DOHH2 (cell line): ENCODE data around the gene KIF22.

Experiments used
- H3F3A ChIP-seq: fragments of 200-600 bp; sonication (generic), shearing (Covaris generic); 2 replicates; pipeline ENCODE4 v1.6.0; 2016; ENCODE audit warnings: antibody characterized with exemption, mild to moderate bottlenecking; ENCODE audit not compliant: control insufficient read depth, insufficient read depth
- H3K27ac ChIP-seq: fragments of 200-600 bp; sonication (generic); 2 replicates; pipeline ENCODE4 v1.5.1; 2014; ENCODE audit warnings: low read depth, mild to moderate bottlenecking, low read length, moderate library complexity
- H3K27me3 ChIP-seq: fragments of 200-600 bp; sonication (generic); 2 replicates; pipeline ENCODE4 v1.6.1; 2014; ENCODE audit warnings: mild to moderate bottlenecking, low read length, mixed read lengths; ENCODE audit not compliant: control insufficient read depth
- H3K36me3 ChIP-seq: fragments of 200-600 bp; sonication (generic); 2 replicates; pipeline ENCODE4 v1.6.1; 2014; ENCODE audit warnings: mild to moderate bottlenecking, low read length, moderate library complexity, mixed read lengths; ENCODE audit not compliant: control insufficient read depth
- H3K4me1 ChIP-seq: fragments of 200-600 bp; sonication (generic); 2 replicates; pipeline ENCODE4 v1.6.1; 2014; ENCODE audit warnings: mild to moderate bottlenecking, low read length, mixed read lengths; ENCODE audit not compliant: control insufficient read depth
- H3K4me2 ChIP-seq: fragments of 200-600 bp; sonication (generic); 2 replicates; pipeline ENCODE4 v1.6.0; 2014; ENCODE audit warnings: mild to moderate bottlenecking, low read length, moderate library complexity
- H3K4me3 ChIP-seq: fragments of 200-600 bp; sonication (generic); 2 replicates; pipeline ENCODE4 v1.5.1; 2014; ENCODE audit warnings: mild to moderate bottlenecking, low read length, mixed read lengths
- H3K79me2 ChIP-seq: fragments of 200-600 bp; sonication (generic); 2 replicates; pipeline ENCODE4 v1.6.1; 2014; ENCODE audit warnings: mild to moderate bottlenecking, low read length, mixed read lengths; ENCODE audit not compliant: control insufficient read depth
- H3K9me2 ChIP-seq: fragments of 200-600 bp; sonication (generic); replicated peaks from 2 replicates; pipeline ENCODE4 v1.6.1; 2014; ENCODE audit warnings: mild to moderate bottlenecking, low read length, mixed read lengths; ENCODE audit not compliant: control insufficient read depth
- H3K9me3 ChIP-seq: fragments of 200-600 bp; sonication (generic); 2 replicates; pipeline ENCODE4 v1.6.1; 2014; ENCODE audit warnings: antibody characterized with exemption, low read length, mixed read lengths; ENCODE audit not compliant: control insufficient read depth, insufficient read depth
- H4K20me1 ChIP-seq: fragments of 200-600 bp; sonication (generic); 2 replicates; pipeline ENCODE4 v1.6.0; 2014; ENCODE audit warnings: low read depth, mild to moderate bottlenecking, antibody characterized with exemption, low read length, moderate library complexity; ENCODE audit not compliant: control insufficient read depth, insufficient read depth
- EZH2phosphoT487 ChIP-seq: fragments of 200-600 bp; sonication (generic); IDR thresholded peaks from 2 replicates; pipeline ENCODE4 v1.6.1; 2017; ENCODE audit warnings: borderline replicate concordance, mild to moderate bottlenecking, antibody characterized with exemption, low read length, moderate library complexity, mixed read lengths
- TF ChIP-seq, protein P1 (sequence below): fragments of 200-600 bp; sonication (generic); IDR thresholded peaks from one replicate; pipeline ENCODE4 v1.5.1; 2014; ENCODE audit warnings: antibody characterized with exemption, mild to moderate bottlenecking, low read depth, low read length; ENCODE audit not compliant: poor library complexity, severe bottlenecking

The KIF22 gene

DNA sequence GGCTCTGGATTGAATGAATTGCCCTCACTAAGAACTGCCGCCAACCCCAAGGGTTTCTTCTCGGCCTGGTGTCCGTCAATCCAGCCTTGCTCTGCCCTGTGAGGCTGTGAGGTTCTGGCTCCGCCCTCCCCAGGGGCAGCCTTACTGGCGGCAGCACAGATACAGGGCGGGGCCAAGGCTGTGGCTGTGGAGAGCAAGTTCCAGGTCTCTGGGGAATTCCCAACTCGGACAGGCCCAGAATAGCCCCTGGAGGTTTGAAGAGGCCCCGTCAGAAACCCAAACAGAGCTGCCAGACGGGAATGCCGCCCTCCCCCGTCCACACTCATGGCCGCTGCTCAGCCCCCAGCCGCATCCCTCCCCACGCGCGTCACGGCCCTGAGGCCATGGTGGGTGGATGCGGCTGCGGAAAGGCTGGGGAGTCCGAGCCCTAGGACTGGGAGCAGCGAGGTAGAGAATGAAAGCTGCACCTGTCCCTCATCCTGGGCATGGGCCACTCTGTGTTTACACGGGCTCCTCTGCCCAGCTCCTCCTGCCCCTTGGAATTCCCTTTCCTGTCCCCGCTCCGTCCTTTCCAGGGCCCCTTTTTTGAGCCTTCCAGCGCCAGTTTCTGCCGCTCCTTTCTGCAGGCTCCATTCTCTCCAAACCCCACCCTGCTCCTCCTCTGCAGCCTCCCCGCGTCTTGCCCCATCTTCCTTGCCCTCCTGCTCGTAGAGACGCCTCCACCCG, 20.8 kb downstream of the KIF22 start:
- H3K9me2 ChIP-seq, result no peaks in the 10 kb centered on the region
- peak overlapping the region; percentile 97 for H3K4me2 ChIP-seq
- peak overlapping the region; percentile 97 for H3K4me3 ChIP-seq
- peaks cover 72% of the 10 kb centered on the region for H3K4me1 ChIP-seq
- H3F3A ChIP-seq, result peaks cover 13% of the 10 kb centered on the region
- H4K20me1 ChIP-seq, result peaks cover 24% of the 10 kb centered on the region
- peak overlapping the region; percentile 7; the same call in 1 of the 2 replicates for H3K27ac ChIP-seq
- no peak for TF ChIP-seq EZH2phosphoT487
- TF ChIP-seq, protein P1, sequence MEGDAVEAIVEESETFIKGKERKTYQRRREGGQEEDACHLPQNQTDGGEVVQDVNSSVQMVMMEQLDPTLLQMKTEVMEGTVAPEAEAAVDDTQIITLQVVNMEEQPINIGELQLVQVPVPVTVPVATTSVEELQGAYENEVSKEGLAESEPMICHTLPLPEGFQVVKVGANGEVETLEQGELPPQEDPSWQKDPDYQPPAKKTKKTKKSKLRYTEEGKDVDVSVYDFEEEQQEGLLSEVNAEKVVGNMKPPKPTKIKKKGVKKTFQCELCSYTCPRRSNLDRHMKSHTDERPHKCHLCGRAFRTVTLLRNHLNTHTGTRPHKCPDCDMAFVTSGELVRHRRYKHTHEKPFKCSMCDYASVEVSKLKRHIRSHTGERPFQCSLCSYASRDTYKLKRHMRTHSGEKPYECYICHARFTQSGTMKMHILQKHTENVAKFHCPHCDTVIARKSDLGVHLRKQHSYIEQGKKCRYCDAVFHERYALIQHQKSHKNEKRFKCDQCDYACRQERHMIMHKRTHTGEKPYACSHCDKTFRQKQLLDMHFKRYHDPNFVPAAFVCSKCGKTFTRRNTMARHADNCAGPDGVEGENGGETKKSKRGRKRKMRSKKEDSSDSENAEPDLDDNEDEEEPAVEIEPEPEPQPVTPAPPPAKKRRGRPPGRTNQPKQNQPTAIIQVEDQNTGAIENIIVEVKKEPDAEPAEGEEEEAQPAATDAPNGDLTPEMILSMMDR, result no peak
- no peaks in the 10 kb centered on the region for H3K9me3 ChIP-seq
- H3K27me3 ChIP-seq, result no peaks in the 10 kb centered on the region
- H3K79me2 ChIP-seq, result peaks cover 28% of the 10 kb centered on the region
- H3K36me3 ChIP-seq, result peaks cover 39% of the 10 kb centered on the region

DNA sequence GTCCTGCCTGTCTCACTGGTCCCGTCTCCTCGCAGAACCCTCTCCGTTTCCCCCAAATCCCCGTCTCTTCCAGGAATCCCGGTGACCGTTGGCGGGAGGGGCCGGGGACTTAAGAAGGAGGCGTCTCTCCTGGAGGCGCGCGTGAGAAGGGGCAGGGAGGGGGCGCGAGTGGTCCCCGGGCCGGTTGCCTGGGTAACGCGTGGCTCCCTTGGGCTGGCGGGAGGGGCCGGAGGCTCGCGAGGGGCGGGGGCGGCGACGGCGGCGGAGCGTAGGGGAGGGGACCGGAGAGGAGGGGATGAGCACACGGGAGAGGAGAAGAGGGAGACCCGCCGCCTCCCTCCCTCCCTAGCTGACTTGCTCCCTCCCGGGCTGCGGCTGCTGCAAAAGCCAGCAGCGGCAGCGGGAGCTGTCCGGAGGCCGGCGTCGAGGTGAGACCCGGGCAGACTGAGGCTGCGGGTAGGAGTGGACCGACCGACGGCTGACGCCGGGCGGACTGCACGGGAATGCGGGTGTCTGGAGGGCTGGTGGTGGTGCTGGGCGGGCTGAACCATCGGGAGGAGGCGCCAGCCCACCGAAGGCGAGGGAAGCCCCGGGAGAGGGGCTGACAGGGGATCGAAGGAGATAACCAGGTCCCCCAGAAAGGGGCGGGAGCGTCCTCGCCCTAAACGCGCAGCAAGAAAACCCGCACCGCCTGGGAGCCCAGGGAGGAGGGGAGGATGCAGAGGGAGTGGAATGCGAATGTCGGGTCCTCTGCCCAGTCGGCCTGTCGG, 21.5 kb downstream of the KIF22 start, which contains the start of gene PRRT2:
Gene PRRT2, plus strand, starts transcription at position 298 of the 770 bp plus-strand sequence. CDS start 862 bp downstream, outside the sequence.
- H3K27me3 ChIP-seq, result no peaks in the 10 kb centered on the region
- peaks cover 45% of the 10 kb centered on the region for H3K36me3 ChIP-seq
- no peaks in the 10 kb centered on the region for H3K9me3 ChIP-seq
- H3K27ac ChIP-seq, result peak within 1 kb of the TSS; percentile 7; the same call in 1 of the 2 replicates
- peaks cover 35% of the 10 kb centered on the region for H3K79me2 ChIP-seq
- no peaks in the 10 kb centered on the region for H3K9me2 ChIP-seq
- peaks cover 13% of the 10 kb centered on the region for H3F3A ChIP-seq
- peak within 1 kb of the TSS; percentile 97 for H3K4me2 ChIP-seq
- peak within 1 kb of the TSS; percentile 97 for H3K4me3 ChIP-seq
- H4K20me1 ChIP-seq, result peaks cover 24% of the 10 kb centered on the region
- peaks cover 72% of the 10 kb centered on the region for H3K4me1 ChIP-seq
- TF ChIP-seq, protein P1, result no peak
- TF ChIP-seq EZH2phosphoT487, result no peak

DNA sequence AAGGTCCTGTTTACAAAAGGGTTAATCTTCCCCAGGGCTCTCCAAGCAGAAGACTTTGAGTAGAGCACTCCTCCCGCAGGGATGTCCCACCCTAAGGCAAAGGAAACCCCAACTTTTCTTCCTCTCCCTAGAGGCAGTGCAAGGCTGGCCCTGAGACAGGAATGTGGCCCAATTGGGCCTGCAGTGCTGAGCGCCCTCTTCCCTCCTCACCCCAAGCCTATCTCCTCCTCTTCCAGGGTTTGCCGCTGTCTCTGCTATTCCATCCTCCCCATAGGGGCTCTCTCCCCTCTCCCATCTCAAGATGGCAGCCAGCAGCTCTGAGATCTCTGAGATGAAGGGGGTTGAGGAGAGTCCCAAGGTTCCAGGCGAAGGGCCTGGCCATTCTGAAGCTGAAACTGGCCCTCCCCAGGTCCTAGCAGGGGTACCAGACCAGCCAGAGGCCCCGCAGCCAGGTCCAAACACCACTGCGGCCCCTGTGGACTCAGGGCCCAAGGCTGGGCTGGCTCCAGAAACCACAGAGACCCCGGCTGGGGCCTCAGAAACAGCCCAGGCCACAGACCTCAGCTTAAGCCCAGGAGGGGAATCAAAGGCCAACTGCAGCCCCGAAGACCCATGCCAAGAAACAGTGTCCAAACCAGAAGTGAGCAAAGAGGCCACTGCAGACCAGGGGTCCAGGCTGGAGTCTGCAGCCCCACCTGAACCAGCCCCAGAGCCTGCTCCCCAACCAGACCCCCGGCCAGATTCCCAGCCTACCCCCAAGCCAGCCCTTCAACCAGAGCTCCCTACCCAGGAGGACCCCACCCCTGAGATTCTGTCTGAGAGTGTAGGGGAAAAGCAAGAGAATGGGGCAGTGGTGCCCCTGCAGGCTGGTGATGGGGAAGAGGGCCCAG, 22.4 kb downstream of the KIF22 start:
- Histone ChIP-seq H4K20me1 (peaks cover 27% of the 10 kb centered on the region), H3K4me2 (no peak overlapping the region), H3K79me2 (peaks cover 35% of the 10 kb centered on the region), H3K9me3 (no peaks in the 10 kb centered on the region), H3K4me1 (peaks cover 80% of the 10 kb centered on the region), H3K27ac (no peak overlapping the region), H3K27me3 (no peaks in the 10 kb centered on the region), H3K36me3 (peaks cover 39% of the 10 kb centered on the region), H3K4me3 (no peak overlapping the region), H3K9me2 (no peaks in the 10 kb centered on the region), H3F3A (peaks cover 13% of the 10 kb centered on the region)
- TF ChIP-seq, protein P1, result no peak
- no peak for TF ChIP-seq EZH2phosphoT487
